AG09319 (cell line): ENCODE data around the gene ELOVL7.

Experiments used
- DNase-seq: peaks from one replicate; pipeline ENCODE4 v3.0.0-alpha.2; 2010; ENCODE audit warnings: low read depth; ENCODE audit errors: extremely low read depth
- TF ChIP-seq, protein P1 (sequence below): IDR thresholded peaks from 2 replicates; pipeline ENCODE4 v1.5.1; 2011; ENCODE audit warnings: low read depth, mild to moderate bottlenecking, inconsistent platforms, low read length, moderate library complexity

The ELOVL7 gene

GRCh38 chr5:60843936-60844905 is at the start of gene ELOVL7:
Gene ELOVL7, minus strand, starts transcription at chr5:60844269. Its CDS starts 56,872 bp downstream, at chr5:60787397.
- DNase-seq = no peak
- TF ChIP-seq, protein P1, sequence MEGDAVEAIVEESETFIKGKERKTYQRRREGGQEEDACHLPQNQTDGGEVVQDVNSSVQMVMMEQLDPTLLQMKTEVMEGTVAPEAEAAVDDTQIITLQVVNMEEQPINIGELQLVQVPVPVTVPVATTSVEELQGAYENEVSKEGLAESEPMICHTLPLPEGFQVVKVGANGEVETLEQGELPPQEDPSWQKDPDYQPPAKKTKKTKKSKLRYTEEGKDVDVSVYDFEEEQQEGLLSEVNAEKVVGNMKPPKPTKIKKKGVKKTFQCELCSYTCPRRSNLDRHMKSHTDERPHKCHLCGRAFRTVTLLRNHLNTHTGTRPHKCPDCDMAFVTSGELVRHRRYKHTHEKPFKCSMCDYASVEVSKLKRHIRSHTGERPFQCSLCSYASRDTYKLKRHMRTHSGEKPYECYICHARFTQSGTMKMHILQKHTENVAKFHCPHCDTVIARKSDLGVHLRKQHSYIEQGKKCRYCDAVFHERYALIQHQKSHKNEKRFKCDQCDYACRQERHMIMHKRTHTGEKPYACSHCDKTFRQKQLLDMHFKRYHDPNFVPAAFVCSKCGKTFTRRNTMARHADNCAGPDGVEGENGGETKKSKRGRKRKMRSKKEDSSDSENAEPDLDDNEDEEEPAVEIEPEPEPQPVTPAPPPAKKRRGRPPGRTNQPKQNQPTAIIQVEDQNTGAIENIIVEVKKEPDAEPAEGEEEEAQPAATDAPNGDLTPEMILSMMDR = peak; percentile 25

DNA sequence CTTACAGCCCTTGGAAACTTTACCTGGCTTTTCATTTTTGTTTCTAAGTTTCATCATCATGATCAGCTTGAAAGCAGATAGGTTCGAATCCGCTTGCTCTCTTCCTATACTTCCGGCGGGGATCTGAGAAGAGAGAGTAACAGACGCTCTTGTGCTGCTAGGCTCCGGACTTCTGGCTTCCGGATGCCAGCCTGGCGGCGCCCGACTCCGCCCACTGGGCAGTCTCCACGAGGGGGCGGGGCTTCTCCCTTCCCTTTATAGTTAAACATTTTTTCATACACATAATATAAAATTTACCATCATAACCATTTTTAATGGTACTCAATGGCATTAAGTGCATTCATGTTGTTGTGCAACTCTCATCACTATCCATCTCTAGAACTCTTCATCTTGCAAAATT is 49.5 kb upstream of the ELOVL7 start:
- no peak for DNase-seq
- TF ChIP-seq, protein P1 = no peak

DNA sequence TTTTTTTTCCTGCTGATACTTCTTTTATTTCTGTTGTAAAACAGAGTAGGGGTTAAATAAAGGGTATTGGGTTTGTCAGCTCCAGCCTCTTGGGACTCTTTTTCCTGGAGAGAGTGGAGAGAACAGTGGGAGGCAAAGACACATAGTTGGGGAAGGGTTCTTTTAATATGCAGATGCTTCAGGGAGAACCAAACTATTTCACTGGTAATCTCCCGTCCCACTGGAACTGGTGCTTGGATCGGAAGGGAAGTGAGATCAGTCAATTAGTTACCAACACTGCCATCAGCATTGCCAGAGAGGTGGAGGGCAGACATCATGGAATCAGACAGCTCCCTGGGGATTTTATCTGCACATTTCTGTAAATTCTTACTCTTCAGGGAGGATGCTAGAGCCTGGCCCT is 47.6 kb upstream of the ELOVL7 start:
- no peak for DNase-seq
- TF ChIP-seq, protein P1 = no peak

DNA sequence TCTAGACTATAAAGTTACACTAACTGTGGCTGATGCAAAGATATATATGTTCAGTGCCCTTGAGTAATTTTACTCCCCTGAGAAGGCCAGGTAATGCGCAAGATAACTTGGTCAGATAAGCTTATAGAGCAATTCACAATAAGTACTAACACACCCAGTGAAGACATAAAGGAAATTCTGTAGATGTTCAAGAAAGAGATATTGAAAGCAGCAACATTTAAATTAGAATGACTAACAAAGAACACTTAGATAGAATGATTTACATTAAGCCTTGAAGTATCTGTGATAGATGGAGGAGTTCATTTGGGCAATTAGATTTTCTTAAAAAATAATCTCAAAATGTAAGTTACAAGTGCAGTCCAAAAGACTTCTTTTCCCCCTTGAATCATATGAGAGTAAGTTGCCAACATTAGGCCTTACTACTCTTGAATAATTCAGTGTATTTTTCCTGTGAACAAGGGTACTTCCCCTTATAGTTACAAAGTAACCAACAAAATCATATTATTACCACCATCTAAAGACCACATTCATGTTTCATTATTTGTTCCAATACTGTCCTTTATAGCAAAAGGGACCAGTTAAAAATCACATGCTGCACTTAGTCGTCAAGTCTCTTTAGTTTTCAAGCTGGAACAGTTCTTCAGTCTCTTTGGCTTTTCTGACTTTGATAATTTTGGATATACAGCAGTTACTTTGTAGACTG is 44.4 kb upstream of the ELOVL7 start:
- TF ChIP-seq, protein P1 = no peak
- DNase-seq = no peak

DNA sequence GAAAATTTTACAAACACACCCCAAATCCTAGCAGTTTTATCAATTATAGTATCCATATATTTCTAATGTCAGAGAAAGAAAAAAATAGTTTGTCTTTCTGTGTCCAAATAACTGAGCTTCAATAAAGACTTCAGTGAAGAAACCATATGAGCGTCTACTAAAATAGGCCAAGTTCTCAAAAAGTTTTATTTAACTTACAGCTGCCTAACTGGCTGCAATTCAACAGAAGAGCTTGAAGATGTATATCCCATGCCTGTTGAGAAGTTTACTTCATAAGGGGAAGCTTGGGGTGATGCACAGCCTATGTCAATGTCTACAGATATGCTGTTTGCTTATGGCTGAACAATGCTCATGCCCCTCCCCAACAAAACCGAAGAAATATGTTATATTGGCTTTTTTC is 43.7 kb upstream of the ELOVL7 start:
- DNase-seq = no peak
- TF ChIP-seq, protein P1 = no peak

DNA sequence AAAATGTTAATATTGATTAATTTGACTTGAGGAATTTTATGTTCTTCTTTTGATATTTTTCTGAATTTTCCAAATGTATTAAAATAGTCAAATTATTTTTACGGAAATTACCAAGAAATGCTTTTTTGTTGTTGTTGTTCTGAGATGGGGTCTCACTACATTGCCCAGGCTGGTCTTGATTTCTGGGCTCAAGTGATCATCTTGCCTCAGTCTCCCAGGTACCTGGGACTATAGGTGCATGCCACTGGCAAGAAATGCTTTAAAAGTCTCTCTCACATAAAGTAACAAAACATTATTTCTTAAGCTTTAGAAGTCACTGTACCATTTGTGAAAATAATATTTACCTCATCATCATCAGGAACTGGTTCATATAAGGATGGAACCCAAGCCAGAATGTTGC is 43.0 kb upstream of the ELOVL7 start:
- DNase-seq = no peak
- TF ChIP-seq, protein P1 = no peak

DNA sequence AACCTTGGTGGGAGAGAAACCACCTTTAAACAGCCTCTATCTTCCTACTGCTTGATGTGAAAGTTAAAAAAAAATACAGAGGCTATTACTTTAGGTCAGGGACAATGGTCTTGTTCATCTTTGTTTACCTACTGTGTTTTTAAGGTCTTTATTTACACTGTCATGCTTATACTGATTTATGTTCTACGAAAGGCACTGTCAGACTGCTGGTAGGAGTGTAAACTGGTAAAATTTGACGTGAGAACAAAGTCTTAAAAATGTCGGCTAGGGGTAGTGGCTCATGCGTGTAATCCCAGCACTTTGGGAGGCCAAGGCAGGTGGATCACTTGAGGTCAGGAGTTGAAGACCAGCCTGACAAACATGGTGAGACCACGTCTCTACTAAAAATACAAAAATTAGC is 42.1 kb upstream of the ELOVL7 start:
- TF ChIP-seq, protein P1 = no peak
- DNase-seq = no peak
